ENCODE data around the gene CCDC8. TPM values are rescaled to one million over a fixed set of nuclear protein-coding genes. Genes with fewer than 3 reads are reported as not detected.

Gene CCDC8
- total and polyA plus RNA-seq, 9 of the 15 experiments (the other 6 are each of a cell fraction or from before 2014, with no cell fraction given): 0.68 to 30.8 (median 15.6) TPM

DNA sequence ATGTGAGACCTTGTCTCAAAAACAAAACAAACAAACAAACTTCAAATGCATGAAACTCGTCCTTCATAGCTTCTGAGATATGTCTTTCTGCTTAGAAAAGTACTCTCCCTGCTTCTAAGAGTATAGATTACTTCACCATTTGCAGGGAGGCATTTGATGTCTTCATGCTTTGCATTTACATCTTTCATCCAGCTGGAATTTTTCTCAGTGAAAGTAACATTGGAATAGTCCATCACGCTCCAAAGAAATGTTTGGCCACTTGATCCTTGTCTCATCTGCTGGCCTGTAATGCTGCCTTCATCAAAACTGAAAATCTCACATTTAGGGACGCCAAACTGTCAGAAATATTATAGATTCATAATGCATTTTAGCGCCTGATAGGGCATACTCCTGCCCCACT is 38.8 kb upstream of the CCDC8 start:
- DNase-seq (ENCODE audit: extremely low read depth in 1 of 4, low spot score in 3 of 4) (no peak), FAIRE-seq (no peak), ATAC-seq (no peak)
- H3K79me2 ChIP-seq (ENCODE audit: control insufficient read depth, insufficient read depth, low read length): no peaks in the 10 kb centered on the region
- H3K4me1 ChIP-seq (replicated peaks in 1 of 2; ENCODE audit: control insufficient read depth in 2 of 2, insufficient read depth in 2 of 2, low read length in 2 of 2): no peaks in the 10 kb centered on the region
- no peak overlapping the region for H3K9ac ChIP-seq (ENCODE audit: insufficient read depth in 1 of 2, low read depth in 2 of 2, low read length in 2 of 2)
- BruUV-seq (replicated peaks): no TSS peak
- H3K4me3 ChIP-seq: no peak overlapping the region
- in situ Hi-C loops (cut with MboI): no loop called here
- H3K4me2 ChIP-seq (ENCODE audit: insufficient read depth, low read length): no peak overlapping the region
- H3K27ac ChIP-seq (ENCODE audit: extremely low read depth, low read depth, low read length): no peak overlapping the region
- POLR2A ChIA-PET: interaction anchor here (0.8 to 1.7 kb wide), 3 partner anchors 13 to 45 kb away, joined by 3 to 4 read pairs (median 3); no protein-coding TSS in a partner anchor
- CTCF ChIA-PET (ENCODE audit: low intra/inter-chr PET ratio): no interaction called here
- no peaks in the 10 kb centered on the region for H3K9me1 ChIP-seq (ENCODE audit: control insufficient read depth, insufficient read depth, low read length)
- H3K9me3 ChIP-seq (replicated peaks; ENCODE audit: control insufficient read depth, insufficient read depth, low read depth, low read length): peaks cover 2% of the 10 kb centered on the region
- WGBS (ENCODE audit: insufficient coverage, low coverage, missing lambda C conversion rate): 0% methylated on average over 4 of the region's 4 CpGs
- intact Hi-C loops (cut with micrococcal nuclease): no loop called here
- TF ChIP-seq NR3C1 (CRISPR knock-in tag; IDR thresholded peaks at IDR 0.05): no peak
- TF ChIP-seq CREM (IDR thresholded peaks at IDR 0.05; ENCODE audit: low read depth): no peak
- TF ChIP-seq, protein P1, sequence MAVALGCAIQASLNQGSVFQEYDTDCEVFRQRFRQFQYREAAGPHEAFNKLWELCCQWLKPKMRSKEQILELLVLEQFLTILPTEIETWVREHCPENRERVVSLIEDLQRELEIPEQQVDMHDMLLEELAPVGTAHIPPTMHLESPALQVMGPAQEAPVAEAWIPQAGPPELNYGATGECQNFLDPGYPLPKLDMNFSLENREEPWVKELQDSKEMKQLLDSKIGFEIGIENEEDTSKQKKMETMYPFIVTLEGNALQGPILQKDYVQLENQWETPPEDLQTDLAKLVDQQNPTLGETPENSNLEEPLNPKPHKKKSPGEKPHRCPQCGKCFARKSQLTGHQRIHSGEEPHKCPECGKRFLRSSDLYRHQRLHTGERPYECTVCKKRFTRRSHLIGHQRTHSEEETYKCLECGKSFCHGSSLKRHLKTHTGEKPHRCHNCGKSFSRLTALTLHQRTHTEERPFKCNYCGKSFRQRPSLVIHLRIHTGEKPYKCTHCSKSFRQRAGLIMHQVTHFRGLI (CRISPR knock-in tag; IDR thresholded peaks at IDR 0.05): no peak
- TF ChIP-seq, protein P2, sequence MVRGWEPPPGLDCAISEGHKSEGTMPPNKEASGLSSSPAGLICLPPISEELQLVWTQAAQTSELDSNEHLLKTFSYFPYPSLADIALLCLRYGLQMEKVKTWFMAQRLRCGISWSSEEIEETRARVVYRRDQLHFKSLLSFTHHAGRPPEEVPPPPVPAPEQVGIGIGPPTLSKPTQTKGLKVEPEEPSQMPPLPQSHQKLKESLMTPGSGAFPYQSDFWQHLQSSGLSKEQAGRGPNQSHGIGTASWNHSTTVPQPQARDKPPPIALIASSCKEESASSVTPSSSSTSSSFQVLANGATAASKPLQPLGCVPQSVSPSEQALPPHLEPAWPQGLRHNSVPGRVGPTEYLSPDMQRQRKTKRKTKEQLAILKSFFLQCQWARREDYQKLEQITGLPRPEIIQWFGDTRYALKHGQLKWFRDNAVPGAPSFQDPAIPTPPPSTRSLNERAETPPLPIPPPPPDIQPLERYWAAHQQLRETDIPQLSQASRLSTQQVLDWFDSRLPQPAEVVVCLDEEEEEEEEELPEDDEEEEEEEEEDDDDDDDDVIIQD (CRISPR knock-in tag; IDR thresholded peaks at IDR 0.05): no peak
- no peak for TF ChIP-seq SMAD3 (CRISPR knock-in tag; conservative IDR thresholded peaks at IDR 0.05)
- TF ChIP-seq NR2F6 (CRISPR knock-in tag; IDR thresholded peaks at IDR 0.05): no peak
- H2AFZ ChIP-seq (ENCODE audit: low read depth, low read length): no peak overlapping the region
- peaks cover 14 to 23% of the 10 kb centered on the region in 2 experiments; a peak in 4 of 5 replicates for H3K27me3 ChIP-seq (ENCODE audit: control insufficient read depth in 2 of 2, insufficient read depth in 2 of 2, low read length in 2 of 2)
- no peaks in the 10 kb centered on the region for H4K20me1 ChIP-seq (replicated peaks; ENCODE audit: control insufficient read depth, insufficient read depth, low read length)
- H3K36me3 ChIP-seq (ENCODE audit: control insufficient read depth, insufficient read depth, low read length): no peaks in the 10 kb centered on the region
